ENCODE results near the gene ILK.

ILK gene

DNA sequence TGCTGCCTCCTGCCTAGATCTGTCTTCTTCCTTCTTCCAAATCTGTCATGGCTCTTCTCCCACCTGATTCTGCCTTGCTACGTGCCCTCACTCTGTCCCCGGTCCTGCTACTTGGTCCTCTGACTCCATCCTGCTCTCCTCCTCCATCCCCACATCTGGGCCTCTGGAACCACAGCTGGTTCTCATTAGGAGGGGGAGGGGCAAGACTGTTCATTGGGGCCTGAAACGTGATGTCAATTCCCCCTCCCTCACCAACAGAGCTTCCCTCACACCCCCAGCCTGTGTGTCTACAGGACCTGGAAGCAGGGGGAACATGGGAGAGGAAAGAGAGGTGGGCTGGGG lies 43.0 kb downstream of the ILK start:
- DNase-seq (ENCODE audit: low read depth): peak; percentile 15
- TF ChIP-seq CTCF (IDR thresholded peaks at IDR 0.05; ENCODE audit: insufficient read depth, low read depth, low read length, missing control alignments): no peak
- peak overlapping the region; percentile 2; the same call in 1 of the 2 replicates for H3K4me3 ChIP-seq (ENCODE audit: low read depth, low read length)

DNA sequence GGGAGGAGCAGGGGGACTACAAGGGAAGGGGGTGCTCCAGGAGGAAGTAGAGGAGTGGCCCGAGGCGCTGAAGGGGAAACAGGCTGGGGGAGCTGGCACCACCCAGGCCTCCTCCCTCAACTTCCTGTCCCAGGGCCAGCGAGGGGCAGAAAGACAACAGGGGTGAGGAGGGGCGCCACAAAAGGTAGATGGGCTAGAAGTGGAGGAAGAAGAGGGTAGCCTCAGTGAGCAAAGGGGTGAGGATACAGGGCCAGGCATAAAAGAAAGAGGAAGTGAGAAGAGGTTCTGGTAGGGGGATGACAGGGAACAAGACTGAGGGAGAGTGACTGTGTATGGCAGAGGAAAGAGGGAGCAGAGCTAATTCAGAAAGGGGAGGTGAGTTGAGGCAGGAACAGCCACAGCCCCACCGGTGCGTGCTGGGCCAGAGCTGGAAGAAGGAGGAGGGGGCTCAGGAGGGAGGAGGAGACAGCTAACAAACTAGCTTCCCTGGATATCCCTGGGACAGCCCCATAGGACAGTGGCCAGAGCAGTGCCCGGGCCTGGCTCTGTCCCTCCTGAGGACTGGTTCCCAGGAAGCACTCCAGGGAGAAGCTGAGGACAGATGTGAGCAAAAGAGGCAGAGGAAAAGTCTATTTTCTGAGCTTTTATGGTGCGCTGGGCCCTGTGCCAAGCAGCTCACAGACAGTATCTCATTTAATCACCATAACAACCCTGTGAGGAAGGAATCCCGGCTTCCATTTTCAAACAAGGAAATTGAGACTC lies 43.5 kb downstream of the ILK start:
- peak; percentile 68 for DNase-seq (ENCODE audit: low read depth)
- peak overlapping the region; percentile 2; the same call in 1 of the 2 replicates for H3K4me3 ChIP-seq (ENCODE audit: low read depth, low read length)
- no peak for TF ChIP-seq CTCF (IDR thresholded peaks at IDR 0.05; ENCODE audit: insufficient read depth, low read depth, low read length, missing control alignments)

DNA sequence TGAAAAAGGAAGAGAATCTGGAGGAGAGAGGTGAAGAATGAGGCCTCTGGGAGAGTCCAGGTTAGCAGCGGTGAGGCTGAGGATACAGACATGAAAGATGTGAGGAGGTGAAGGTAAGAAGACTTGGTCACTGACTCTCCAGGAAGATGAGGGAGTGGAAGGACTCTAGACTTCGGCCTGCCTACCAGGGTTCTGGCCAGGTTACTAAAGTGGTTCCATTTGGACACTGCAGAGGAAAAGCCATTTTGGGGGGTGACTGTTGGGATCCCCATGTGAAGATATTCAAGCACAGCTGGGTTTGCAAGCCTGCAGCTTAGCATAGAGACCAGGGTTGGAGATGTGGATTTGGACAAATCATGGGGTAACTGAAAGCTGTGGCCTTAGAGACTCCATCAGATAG lies 44.3 kb downstream of the ILK start:
- no peak overlapping the region for H3K4me3 ChIP-seq (ENCODE audit: low read depth, low read length)
- no peak for TF ChIP-seq CTCF (IDR thresholded peaks at IDR 0.05; ENCODE audit: insufficient read depth, low read depth, low read length, missing control alignments)
- DNase-seq (ENCODE audit: low read depth): no peak

GRCh38 chr11:6648501-6648900 lies 44.9 kb downstream of the ILK start:
- DNase-seq (ENCODE audit: low read depth): no peak
- H3K4me3 ChIP-seq (ENCODE audit: low read depth, low read length): no peak overlapping the region
- TF ChIP-seq CTCF (IDR thresholded peaks at IDR 0.05; ENCODE audit: insufficient read depth, low read depth, low read length, missing control alignments): no peak

- DNase-seq (ENCODE audit: low read depth): no peak
- H3K4me3 ChIP-seq (ENCODE audit: low read depth, low read length): no peak overlapping the region
- TF ChIP-seq CTCF (IDR thresholded peaks at IDR 0.05; ENCODE audit: insufficient read depth, low read depth, low read length, missing control alignments): no peak
These were observed 46.5 kb downstream of the ILK start for GRCh38 chr11:6650104-6650503.

- no peak overlapping the region for H3K4me3 ChIP-seq (ENCODE audit: low read depth, low read length)
- no peak for DNase-seq (ENCODE audit: low read depth)
- TF ChIP-seq CTCF (IDR thresholded peaks at IDR 0.05; ENCODE audit: insufficient read depth, low read depth, low read length, missing control alignments): no peak
These were observed 47.4 kb downstream of the ILK start for GRCh38 chr11:6650980-6651379.

GRCh38 chr11:6652182-6652581 lies 48.6 kb downstream of the ILK start:
- no peak overlapping the region for H3K4me3 ChIP-seq (ENCODE audit: low read depth, low read length)
- no peak for TF ChIP-seq CTCF (IDR thresholded peaks at IDR 0.05; ENCODE audit: insufficient read depth, low read depth, low read length, missing control alignments)
- DNase-seq (ENCODE audit: low read depth): no peak

Measured in GM12865 (cell line).